ENCODE results near the gene C20orf204. TPM values are rescaled to one million over a fixed set of nuclear protein-coding genes. Genes with fewer than 3 reads are reported as not detected.

C20orf204 gene
- total and polyA plus RNA-seq, 2 donors (not counting 3 experiments of a cell fraction or from before 2014, with no cell fraction given), result 2.8 to 5.8 TPM

GRCh38 chr20:64023361-64024140, 12.4 kb upstream of the C20orf204 start:
- Histone ChIP-seq H3K4me2 (ENCODE audit: insufficient read depth, low read length) (no peak overlapping the region), H4K20me1 (replicated peaks; ENCODE audit: control insufficient read depth, extremely low read depth, insufficient read depth, low read length) (no peaks in the 10 kb centered on the region), H2AFZ (ENCODE audit: low read depth, low read length) (no peak overlapping the region), H3K9me3 (replicated peaks; ENCODE audit: control insufficient read depth, insufficient read depth, low read length) (no peaks in the 10 kb centered on the region), H3K36me3 (ENCODE audit: control insufficient read depth in 2 of 2, extremely low read depth in 1 of 2, insufficient read depth in 2 of 2, low read length in 2 of 2) (peaks cover 13 to 66% of the 10 kb centered on the region in 2 experiments), H3K27me3 (ENCODE audit: control insufficient read depth in 2 of 2, insufficient read depth in 2 of 2, low read length in 2 of 2) (no peaks in the 10 kb centered on the region), H3K4me3 (replicated peaks in 1 of 3; ENCODE audit: insufficient read depth in 1 of 3, low read depth in 1 of 3, low read length in 3 of 3) (no peak overlapping the region), H3K9me1 (replicated peaks; ENCODE audit: control insufficient read depth, extremely low read depth, insufficient read depth, low read length) (no peaks in the 10 kb centered on the region), H3K4me1 (ENCODE audit: control insufficient read depth, extremely low read depth, insufficient read depth, low read length) (no peaks in the 10 kb centered on the region), H3K27ac (ENCODE audit: insufficient read depth, low read depth, low read length) (no peak overlapping the region), H3K9ac (replicated peaks; ENCODE audit: extremely low read depth, insufficient read depth, low read length) (no peak overlapping the region), H3K79me2 (ENCODE audit: control insufficient read depth, insufficient read depth, low read length) (no peaks in the 10 kb centered on the region)
- ChIA-PET POLR2A (interaction anchor here (0.6 kb wide), 1 partner anchor 47 kb away, joined by 6 read pairs; no protein-coding TSS in a partner anchor), CTCF (no interaction called here)
- FAIRE-seq (no peak), DNase-seq (ENCODE audit: low read depth, low spot score) (no peak)
- intact Hi-C loops (cut with micrococcal nuclease) (no loop called here), dilution Hi-C loops (cut with MboI; ENCODE audit: extremely low pct_ligation_motif_present, low sequenced_read_pairs) (no loop called here)
- TF ChIP-seq GATA2 (IDR thresholded peaks at IDR 0.05; ENCODE audit: insufficient read depth, insufficient read length, low read depth, low read length) (no peak), CTCF (IDR thresholded peaks at IDR 0.05; ENCODE audit: extremely low read depth in 1 of 2, insufficient read depth in 1 of 2, low read depth in 1 of 2, low read length in 2 of 2) (no peak), POLR2AphosphoS5 (IDR thresholded peaks at IDR 0.05; ENCODE audit: insufficient read depth, low read depth, low read length) (no peak), JUN (IDR thresholded peaks at IDR 0.05; ENCODE audit: borderline replicate concordance, insufficient read depth, insufficient read length, low read depth) (no peak), POLR2A (IDR thresholded peaks at IDR 0.05; ENCODE audit: low read depth, low read length) (no peak)
- TF ChIP-seq, protein P1, sequence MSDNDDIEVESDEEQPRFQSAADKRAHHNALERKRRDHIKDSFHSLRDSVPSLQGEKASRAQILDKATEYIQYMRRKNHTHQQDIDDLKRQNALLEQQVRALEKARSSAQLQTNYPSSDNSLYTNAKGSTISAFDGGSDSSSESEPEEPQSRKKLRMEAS (IDR thresholded peaks at IDR 0.05; ENCODE audit: insufficient read depth, insufficient read length), result no peak
- BruUV-seq (replicated peaks), result no TSS peak

Data from endothelial cell of umbilical vein (primary cell).